ENCODE results near the gene SLC2A5. TPM values are rescaled to one million over a fixed set of nuclear protein-coding genes. Genes with fewer than 3 reads are reported as not detected.

SLC2A5 gene
- total and polyA plus RNA-seq, 9 of the 15 experiments (the other 6 are each of a cell fraction or from before 2014, with no cell fraction given) = 0.08 TPM; not detected in 8

- H2AFZ ChIP-seq (ENCODE audit: low read depth, low read length) = no peak overlapping the region
- H3K4me2 ChIP-seq (ENCODE audit: insufficient read depth, low read length) = no peak overlapping the region
- intact Hi-C loops (cut with micrococcal nuclease) (loop anchor here (10.0 kb wide), 1 partner anchor 377 kb away; no protein-coding TSS in a partner anchor), in situ Hi-C loops (cut with MboI) (no loop called here)
- FAIRE-seq = no peak
- 3% methylated on average over 7 of the region's 7 CpGs for WGBS (ENCODE audit: insufficient coverage, low coverage, missing lambda C conversion rate)
- no peak overlapping the region for H3K4me3 ChIP-seq
- no peak overlapping the region for H3K27ac ChIP-seq (ENCODE audit: extremely low read depth, low read depth, low read length)
- no TSS peak for BruUV-seq (replicated peaks)
- no peaks in the 10 kb centered on the region for H3K79me2 ChIP-seq (ENCODE audit: control insufficient read depth, insufficient read depth, low read length)
- no peak for DNase-seq (ENCODE audit: extremely low read depth in 1 of 4, low spot score in 3 of 4)
- ATAC-seq = no peak
- no peak for TF ChIP-seq BMI1 (IDR thresholded peaks at IDR 0.05; ENCODE audit: low read length)
- no peak for TF ChIP-seq ZBED1 (IDR thresholded peaks at IDR 0.05)
- TF ChIP-seq PHB (CRISPR knock-in tag; IDR thresholded peaks at IDR 0.05) = no peak
- TF ChIP-seq L3MBTL2 (IDR thresholded peaks at IDR 0.05) = no peak
- TF ChIP-seq ZNF644 (tag; IDR thresholded peaks at IDR 0.05; ENCODE audit: low read depth) = no peak
- TF ChIP-seq HNRNPLL (IDR thresholded peaks at IDR 0.05; ENCODE audit: low read depth, low read length, poor library complexity, severe bottlenecking) = no peak
- TF ChIP-seq SFPQ (IDR thresholded peaks at IDR 0.05; ENCODE audit: low read depth, low read length) = no peak
- TF ChIP-seq SUPT5H (IDR thresholded peaks at IDR 0.05) = no peak
- no peak for TF ChIP-seq MYC (IDR thresholded peaks at IDR 0.05; ENCODE audit: low read depth, low read length)
- no peak for TF ChIP-seq MYC (CRISPR knock-in tag; IDR thresholded peaks at IDR 0.05; ENCODE audit: borderline replicate concordance, low read depth)
- no peak for TF ChIP-seq ETS1 (conservative IDR thresholded peaks at IDR 0.05; ENCODE audit: control insufficient read depth, low read depth, low read length)
- TF ChIP-seq SMARCA5 (IDR thresholded peaks at IDR 0.05) = no peak
- TF ChIP-seq E2F6 (IDR thresholded peaks at IDR 0.05; ENCODE audit: borderline replicate concordance in 1 of 2, extremely low read depth in 1 of 2, insufficient read depth in 1 of 2, insufficient read length in 1 of 2, low read depth in 1 of 2, low read length in 1 of 2, poor library complexity in 1 of 2, severe bottlenecking in 1 of 2) = no peak
- TF ChIP-seq TAL1 (IDR thresholded peaks at IDR 0.05) = no peak
- TF ChIP-seq GABPB1 (CRISPR knock-in tag; IDR thresholded peaks at IDR 0.05) = no peak
- no peak for TF ChIP-seq FOXA1 (IDR thresholded peaks at IDR 0.05; ENCODE audit: borderline replicate concordance)
- H3K9me3 ChIP-seq (replicated peaks; ENCODE audit: control insufficient read depth, insufficient read depth, low read depth, low read length) = no peaks in the 10 kb centered on the region
- peaks cover 0 to 4% of the 10 kb centered on the region in 2 experiments; a peak in 1 of 5 replicates for H3K4me1 ChIP-seq (replicated peaks in 1 of 2; ENCODE audit: control insufficient read depth in 2 of 2, insufficient read depth in 2 of 2, low read length in 2 of 2)
- H4K20me1 ChIP-seq (replicated peaks; ENCODE audit: control insufficient read depth, insufficient read depth, low read length) = no peaks in the 10 kb centered on the region; the same call in 1 of the 2 replicates
- no peaks in the 10 kb centered on the region for H3K36me3 ChIP-seq (ENCODE audit: control insufficient read depth, insufficient read depth, low read length)
- CTCF ChIA-PET (ENCODE audit: low intra/inter-chr PET ratio) = no interaction called here
- POLR2A ChIA-PET = interaction anchor here (0.6 to 0.7 kb wide), 4 partner anchors 15 to 1677 kb away, joined by 3 to 4 read pairs (median 4); no protein-coding TSS in a partner anchor
- H3K9ac ChIP-seq (ENCODE audit: insufficient read depth in 1 of 2, low read depth in 2 of 2, low read length in 2 of 2) = no peak overlapping the region
- no peaks in the 10 kb centered on the region for H3K9me1 ChIP-seq (ENCODE audit: control insufficient read depth, insufficient read depth, low read length)
- peaks cover 20 to 51% of the 10 kb centered on the region in 2 experiments for H3K27me3 ChIP-seq (ENCODE audit: control insufficient read depth in 2 of 2, insufficient read depth in 2 of 2, low read length in 2 of 2)
These were observed 48.8 kb upstream of the SLC2A5 start for GRCh38 chr1:9118186-9118585.
